IPS DF 6.9 (cell line): ENCODE data around the gene PLK3.

ENCODE experiments used
- DNase-seq: peaks from one replicate; pipeline ENCODE4 v3.0.0-alpha.2; 2013; ENCODE audit warnings: low read depth, low spot score
- H3K27ac ChIP-seq: one replicate; pipeline ENCODE4 v1.5.1; 2013; ENCODE audit warnings: low read length, control low read depth
- H3K27me3 ChIP-seq: 2 replicates; pipeline ENCODE4 v1.6.1; 2013; ENCODE audit warnings: mild to moderate bottlenecking, low read length; ENCODE audit not compliant: control insufficient read depth, insufficient read depth
- H3K36me3 ChIP-seq: 2 replicates; pipeline ENCODE4 v1.6.1; 2013; ENCODE audit warnings: low read length; ENCODE audit not compliant: control insufficient read depth, insufficient read depth
- H3K4me1 ChIP-seq: 2 replicates; pipeline ENCODE4 v1.6.1; 2013; ENCODE audit warnings: low read length; ENCODE audit not compliant: control insufficient read depth, insufficient read depth
- H3K4me3 ChIP-seq: 2 replicates; pipeline ENCODE4 v1.5.1; 2013; ENCODE audit warnings: mild to moderate bottlenecking, low read length
- H3K9me3 ChIP-seq: 2 replicates; pipeline ENCODE4 v1.6.1; 2013; ENCODE audit warnings: low read length, inconsistent platforms; ENCODE audit not compliant: control insufficient read depth, insufficient read depth
- WGBS: extraction: QIAGEN DNeasy Blood & Tissue Kit; methylation state at CpG from one replicate; pipeline ENCODE4 v1.1.7; 2013; ENCODE audit warnings: mixed read lengths, missing lambda C conversion rate; ENCODE audit not compliant: insufficient read length, insufficient coverage; 5-methylcytosine and 5-hydroxymethylcytosine counted together

The PLK3 gene

GRCh38 chr1:44847845-44848244, 47.7 kb downstream of the PLK3 start:
- H3K9me3 ChIP-seq, result no peaks in the 10 kb centered on the region
- no peak overlapping the region for H3K4me3 ChIP-seq
- no peaks in the 10 kb centered on the region for H3K4me1 ChIP-seq
- no peak overlapping the region for H3K27ac ChIP-seq
- no peaks in the 10 kb centered on the region for H3K36me3 ChIP-seq
- no peaks in the 10 kb centered on the region for H3K27me3 ChIP-seq
- WGBS, result no CpG with 5 or more reads among the region's 1 CpG
- DNase-seq, result no peak

- DNase-seq, result no peak
- no peaks in the 10 kb centered on the region for H3K36me3 ChIP-seq
- H3K27ac ChIP-seq, result no peak overlapping the region
- H3K27me3 ChIP-seq, result no peaks in the 10 kb centered on the region
- no peaks in the 10 kb centered on the region for H3K4me1 ChIP-seq
- H3K4me3 ChIP-seq, result no peak overlapping the region
- no CpG with 5 or more reads among the region's 7 CpGs for WGBS
- H3K9me3 ChIP-seq, result no peaks in the 10 kb centered on the region
Observed at GRCh38 chr1:44848456-44849181, 48.4 kb downstream of the PLK3 start.

- H3K27ac ChIP-seq, result no peak overlapping the region
Observed at GRCh38 chr1:44849575-44850132, 49.5 kb downstream of the PLK3 start.

GRCh38 chr1:44851308-44851707, 51.1 kb downstream of the PLK3 start:
- DNase-seq, result no peak
- WGBS, result no CpG with 5 or more reads among the region's 1 CpG
- Histone ChIP-seq H3K36me3 (no peaks in the 10 kb centered on the region), H3K9me3 (no peaks in the 10 kb centered on the region), H3K27me3 (no peaks in the 10 kb centered on the region), H3K4me3 (no peak overlapping the region), H3K27ac (no peak overlapping the region), H3K4me1 (no peaks in the 10 kb centered on the region)

More at GRCh38 chr1:44849575-44850132, 49.5 kb downstream of the PLK3 start:
- no peak for DNase-seq
- Histone ChIP-seq H3K36me3 (no peaks in the 10 kb centered on the region), H3K27me3 (no peaks in the 10 kb centered on the region), H3K4me1 (no peaks in the 10 kb centered on the region), H3K9me3 (no peaks in the 10 kb centered on the region), H3K4me3 (no peak overlapping the region)
- no CpG with 5 or more reads among the region's 2 CpGs for WGBS

- no CpG with 5 or more reads among the region's 6 CpGs for WGBS
Observed at GRCh38 chr1:44853201-44853600, 53.0 kb downstream of the PLK3 start.

GRCh38 chr1:44854970-44855369, 54.8 kb downstream of the PLK3 start:
- no peak overlapping the region for H3K4me3 ChIP-seq
- H3K36me3 ChIP-seq, result no peaks in the 10 kb centered on the region
- H3K9me3 ChIP-seq, result no peaks in the 10 kb centered on the region
- H3K27ac ChIP-seq, result no peak overlapping the region
- H3K4me1 ChIP-seq, result no peaks in the 10 kb centered on the region
- H3K27me3 ChIP-seq, result no peaks in the 10 kb centered on the region
- WGBS, result no CpG with 5 or more reads among the region's 1 CpG
- no peak for DNase-seq

More at GRCh38 chr1:44853201-44853600, 53.0 kb downstream of the PLK3 start:
- Histone ChIP-seq H3K27ac (no peak overlapping the region), H3K9me3 (no peaks in the 10 kb centered on the region), H3K36me3 (no peaks in the 10 kb centered on the region), H3K4me1 (no peaks in the 10 kb centered on the region), H3K27me3 (no peaks in the 10 kb centered on the region), H3K4me3 (no peak overlapping the region)
- DNase-seq, result no peak
